ENCODE results near the gene SIRT2.

DNA sequence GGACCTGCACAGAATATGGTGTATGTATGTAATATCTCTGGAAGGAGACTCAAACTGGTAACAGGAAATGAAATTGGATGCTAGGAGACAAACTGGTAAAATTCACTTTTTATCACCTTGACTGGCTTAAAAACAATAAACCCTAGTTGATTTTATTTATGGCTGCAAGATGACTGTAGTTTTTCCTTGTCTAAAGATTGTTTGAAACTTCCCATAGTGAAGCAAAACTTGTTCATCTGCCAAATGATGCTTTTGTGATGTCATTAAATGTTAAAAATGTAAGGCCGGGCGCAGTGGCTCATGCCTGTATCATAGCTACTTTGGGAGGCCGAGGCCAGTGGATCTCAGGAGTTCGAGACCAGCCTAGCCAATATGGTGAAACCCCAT lies 65.3 kb downstream of the SIRT2 start:
- TF ChIP-seq POLR2A (IDR thresholded peaks at IDR 0.05; ENCODE audit: borderline replicate concordance, extremely low read depth, insufficient read depth, insufficient read length) (no peak), SP1 (IDR thresholded peaks at IDR 0.05; ENCODE audit: low read depth) (no peak)

All from HCT116 (cell line).